Heart left ventricle (tissue), 16 donors: ENCODE results near the gene CXorf51B. TPM values are rescaled to one million over a fixed set of nuclear protein-coding genes. Genes with fewer than 3 reads are reported as not detected.
"Not testable (repeated sequence)": the region's sequence is repeated elsewhere in the genome, so short reads cannot be mapped to it uniquely, and the experiment has no call there.

Source experiments
- ATAC-seq, 4 donors: fragments of 200-7000 bp; cut with Tn5 transposase; one replicate each; pipeline ENCODE4 v1.9.1; 2020 to 2022; ENCODE audit warnings: moderate library complexity in 4 of 4, mild to moderate bottlenecking in 3 of 4, moderate number of reproducible peaks in 1 of 4
- DNase-seq, 5 donors: peaks; one replicate each; pipeline ENCODE4 v3.0.0-alpha.2; 2020
- H3K27ac ChIP-seq, 12 donors: fragments of 200-600 bp; sonication (generic) in 4 of 12; one replicate each; pipeline versions ENCODE4 v1.5.0 to v1.8.0; 2016 to 2022; ENCODE audit warnings: mild to moderate bottlenecking in 2 of 12
- H3K27me3 ChIP-seq, 9 donors: fragments of 200-600 bp; sonication (generic) in 2 of 9; one replicate each; pipeline versions ENCODE4 v1.5.1 to v1.8.0; 2016 to 2022; ENCODE audit warnings: mild to moderate bottlenecking in 3 of 9
- H3K36me3 ChIP-seq, 9 donors: fragments of 200-600 bp; sonication (generic) in 2 of 9; one replicate each; pipeline versions ENCODE4 v1.5.0 to v1.8.0; 2018 to 2022; ENCODE audit warnings: mild to moderate bottlenecking in 2 of 9
- H3K4me1 ChIP-seq, 12 donors: fragments of 200-600 bp; sonication (generic) in 4 of 12; one replicate each; pipeline versions ENCODE4 v1.5.0 to v1.8.0; 2016 to 2022; ENCODE audit warnings: mild to moderate bottlenecking in 3 of 12
- H3K4me3 ChIP-seq, 12 donors: fragments of 200-600 bp; sonication (generic) in 4 of 12; one replicate each; pipeline versions ENCODE4 v1.5.0 to v1.8.0; 2017 to 2022; ENCODE audit warnings: mild to moderate bottlenecking in 9 of 12, moderate library complexity in 4 of 12
- H3K9me3 ChIP-seq, 12 donors: fragments of 200-600 bp; sonication (generic) in 4 of 12; one replicate each; pipeline versions ENCODE4 v1.5.0 to v1.8.0; 2016 to 2022; ENCODE audit warnings: mild to moderate bottlenecking in 1 of 12
- POLR2A ChIP-seq, 2 donors: fragments of 450-650 bp; IDR thresholded peaks; one replicate each; pipeline ENCODE4 v1.6.1; 2017; ENCODE audit warnings: antibody characterized with exemption in 2 of 2, mild to moderate bottlenecking in 2 of 2, moderate library complexity in 2 of 2
- whole genome bisulfite sequencing, 4 donors: extraction: QIAGEN DNeasy Blood & Tissue Kit in 2 of 4; methylation state at CpG; one replicate each; pipeline versions ENCODE4 v1.1.5 to v1.1.7; 2013 to 2018; 5-methylcytosine and 5-hydroxymethylcytosine counted together
- intact Hi-C, 10 donors: fragments of 100-400 bp; cut with DNase I; formaldehyde crosslinking; loops; one replicate each; pipeline versions ENCODE4 v1.11.1 to v1.14.2; 2022
- long read RNA-seq, 3 donors: library from polyadenylated mRNA; unstranded; transcript quantifications; one replicate each; pipeline ENCODE4 v2.0.0, GENCODE V29; 2020 to 2021
- polyA plus RNA-seq, 2 donors: library from polyadenylated mRNA; stranded (reverse); fragments of 200-250 nt; gene quantifications; one replicate each; pipeline ENCODE4 v1.2.3, GENCODE V29; 2013
- total RNA-seq, 9 donors: library from RNA; depleted of rRNA in 2 of 9; stranded (reverse); fragments of >200 nt in 2 of 9; fragmentation: NEBNext Ultra II Directional in 3 of 9; extraction: Animal tissue kit (Norgen Biotek cat#: 25700) in 3 of 9; gene quantifications; one replicate each; pipeline versions ENCODE4 v1.1.0 to v1.2.4, GENCODE V29; 2016 to 2023
- TF ChIP-seq, protein P1 (sequence below), 12 donors: fragments of 200-600 bp; sonication (generic) in 4 of 12; IDR thresholded peaks; one replicate each; pipeline versions ENCODE4 v1.5.0 to v1.8.0; 2018 to 2022; ENCODE audit warnings: antibody characterized with exemption in 12 of 12, mild to moderate bottlenecking in 5 of 12
- donor health status: ischemic (EF 13 %, LVEDD 7.1; RV severe dilation, severe dysfunction).
- donor health status: healthy with polysubstance abuse.
- donor health status: DM: no; HTN: yes; CAD: no.
- donor health status: DM: no; HTN: no; CAD: no.
- donor health status: ischemic (EF 25% LVEDD 6.9; RV normal size, moderate dysfunction).
- donor health status: ischemic (EF 25% LVEDD 5.7; RV mildly dilated, moderate dysfunction).
- donor health status: healthy.
- donor health status: DM: yes; HTN: yes; CAD: no.
- donor health status: ischemic (EF 35%, LVEDD 5.7; RV mildly dilated, moderate dysfunction).
- donor health status: nonischemic (EF 11% LVEDD 7.7; RV severe dilation, severe dysfunction).
- donor health status: DM: yes; HTN: yes; CAD: no.
- donor health status: PGD.
- donor health status: ischemic (EF 29% LVEDD 5.4; RV normal size, mild dysfunction).
- donor health status: nonischemic (EF 23%, LVEDD 6.1; RV moderate dilation, normal function).

Gene CXorf51B
- total RNA-seq (not detected), polyA plus RNA-seq (not detected)
- long read RNA-seq, donor 1, result 0 reads
- long read RNA-seq, donor 2, result 0 reads
- long read RNA-seq, donor 3, result 0 reads

DNA sequence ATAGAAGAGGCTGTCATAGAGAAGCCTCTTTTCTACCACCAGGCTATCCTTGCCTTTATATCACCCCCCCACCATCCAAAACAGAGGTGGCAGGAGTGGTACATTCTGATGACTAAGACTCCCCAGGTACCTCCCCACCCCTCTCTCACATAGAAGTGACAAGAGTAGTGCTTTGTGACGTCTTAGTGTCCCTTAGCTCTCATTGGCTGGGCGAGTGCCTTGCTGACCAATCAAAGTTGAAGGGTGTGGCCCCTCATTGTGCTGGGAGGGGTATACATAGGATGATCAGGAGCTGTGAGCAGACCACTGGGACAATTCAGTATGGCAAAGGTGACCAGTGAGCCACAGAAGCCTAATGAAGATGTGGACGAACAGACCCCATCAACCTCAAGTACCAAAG, at the start of gene CXorf51B:
CXorf51B (plus strand) TSS at position 301 of the 400 bp plus-strand sequence; CDS start at position 322, 21 bp downstream.
- H3K9me3 ChIP-seq, H3K4me3 ChIP-seq, ATAC-seq, DNase-seq, H3K36me3 ChIP-seq, H3K27ac ChIP-seq, H3K4me1 ChIP-seq, H3K27me3 ChIP-seq, intact Hi-C loops: not testable (repeated sequence)
- no CpG with 5 or more reads among the region's 3 CpGs for WGBS, 4 donors

DNA sequence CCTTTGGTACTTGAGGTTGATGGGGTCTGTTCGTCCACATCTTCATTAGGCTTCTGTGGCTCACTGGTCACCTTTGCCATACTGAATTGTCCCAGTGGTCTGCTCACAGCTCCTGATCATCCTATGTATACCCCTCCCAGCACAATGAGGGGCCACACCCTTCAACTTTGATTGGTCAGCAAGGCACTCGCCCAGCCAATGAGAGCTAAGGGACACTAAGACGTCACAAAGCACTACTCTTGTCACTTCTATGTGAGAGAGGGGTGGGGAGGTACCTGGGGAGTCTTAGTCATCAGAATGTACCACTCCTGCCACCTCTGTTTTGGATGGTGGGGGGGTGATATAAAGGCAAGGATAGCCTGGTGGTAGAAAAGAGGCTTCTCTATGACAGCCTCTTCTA, 5.1 kb downstream of the CXorf51B start, which contains the start of gene CXorf51A:
CXorf51A (minus strand) TSS at position 101 of the 400 bp plus-strand sequence; CDS start at position 80, 21 bp downstream.
- H3K27me3 ChIP-seq, H3K4me1 ChIP-seq, H3K9me3 ChIP-seq, H3K4me3 ChIP-seq, DNase-seq, intact Hi-C loops, H3K27ac ChIP-seq, H3K36me3 ChIP-seq, ATAC-seq: not testable (repeated sequence)
- no CpG with 5 or more reads among the region's 3 CpGs for WGBS, 4 donors

DNA sequence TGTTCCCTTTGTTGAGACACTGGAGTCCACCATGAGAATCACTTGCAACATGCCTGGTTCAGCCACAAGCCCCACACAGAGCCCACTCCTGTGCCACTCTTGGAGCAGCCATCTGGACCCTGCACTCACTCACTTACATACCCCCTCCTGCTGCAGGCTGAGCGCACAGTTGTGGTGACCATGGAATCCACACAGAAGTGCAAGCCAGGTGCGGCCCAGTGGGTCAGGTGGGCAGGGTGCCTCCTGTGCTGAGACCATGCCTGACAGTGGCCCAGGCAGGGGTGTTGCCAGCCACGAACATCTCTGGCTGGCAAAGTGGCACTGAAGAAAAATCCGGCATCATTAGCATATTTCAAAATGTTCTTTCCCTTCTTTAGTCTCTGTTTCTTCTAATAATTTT, 22.4 kb downstream of the CXorf51B start:
- TF ChIP-seq, protein P1, sequence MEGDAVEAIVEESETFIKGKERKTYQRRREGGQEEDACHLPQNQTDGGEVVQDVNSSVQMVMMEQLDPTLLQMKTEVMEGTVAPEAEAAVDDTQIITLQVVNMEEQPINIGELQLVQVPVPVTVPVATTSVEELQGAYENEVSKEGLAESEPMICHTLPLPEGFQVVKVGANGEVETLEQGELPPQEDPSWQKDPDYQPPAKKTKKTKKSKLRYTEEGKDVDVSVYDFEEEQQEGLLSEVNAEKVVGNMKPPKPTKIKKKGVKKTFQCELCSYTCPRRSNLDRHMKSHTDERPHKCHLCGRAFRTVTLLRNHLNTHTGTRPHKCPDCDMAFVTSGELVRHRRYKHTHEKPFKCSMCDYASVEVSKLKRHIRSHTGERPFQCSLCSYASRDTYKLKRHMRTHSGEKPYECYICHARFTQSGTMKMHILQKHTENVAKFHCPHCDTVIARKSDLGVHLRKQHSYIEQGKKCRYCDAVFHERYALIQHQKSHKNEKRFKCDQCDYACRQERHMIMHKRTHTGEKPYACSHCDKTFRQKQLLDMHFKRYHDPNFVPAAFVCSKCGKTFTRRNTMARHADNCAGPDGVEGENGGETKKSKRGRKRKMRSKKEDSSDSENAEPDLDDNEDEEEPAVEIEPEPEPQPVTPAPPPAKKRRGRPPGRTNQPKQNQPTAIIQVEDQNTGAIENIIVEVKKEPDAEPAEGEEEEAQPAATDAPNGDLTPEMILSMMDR (IDR thresholded peaks at IDR 0.05), result no peak
- TF ChIP-seq POLR2A (IDR thresholded peaks at IDR 0.05), result no peak
- no peaks in the 10 kb centered on the region for H3K4me1 ChIP-seq
- intact Hi-C loops, result no loop called here
- no peak overlapping the region for H3K4me3 ChIP-seq
- DNase-seq, result no peak
- no peaks in the 10 kb centered on the region for H3K27me3 ChIP-seq
- no peaks in the 10 kb centered on the region for H3K36me3 ChIP-seq
- H3K27ac ChIP-seq, result no peak overlapping the region
- no peaks in the 10 kb centered on the region for H3K9me3 ChIP-seq
- 71 to 88% (median 85%) methylated on average over 4 of the region's 4 CpGs for WGBS, 4 donors
- no peak for ATAC-seq

DNA sequence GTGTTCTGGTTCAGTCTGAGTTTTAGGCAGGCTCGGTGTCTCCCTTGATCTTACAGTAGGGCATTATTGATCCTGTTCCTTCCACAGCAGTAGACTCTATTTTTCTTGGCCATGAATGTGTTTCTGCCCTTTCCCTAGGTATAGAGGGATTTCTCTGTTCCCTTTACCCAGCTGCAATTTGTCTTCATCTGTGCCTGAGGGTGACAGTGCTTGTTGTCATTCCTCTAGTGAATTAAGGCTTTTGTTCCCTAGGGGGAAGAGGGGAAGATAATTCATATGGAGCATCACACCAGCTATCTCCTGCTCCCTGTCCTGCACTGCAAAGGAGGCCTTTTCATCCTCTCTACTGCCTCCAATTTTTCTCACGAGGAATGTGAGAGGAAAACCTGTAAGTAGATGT, 44.7 kb downstream of the CXorf51B start:
- DNase-seq (no peak), ATAC-seq (no peak)
- H3K9me3 ChIP-seq, result no peaks in the 10 kb centered on the region
- no peaks in the 10 kb centered on the region for H3K27me3 ChIP-seq
- H3K36me3 ChIP-seq, result no peaks in the 10 kb centered on the region
- H3K27ac ChIP-seq, result no peak overlapping the region
- H3K4me3 ChIP-seq, result no peak overlapping the region
- no peaks in the 10 kb centered on the region for H3K4me1 ChIP-seq
- WGBS, 4 donors, result 30 to 62% (median 44%) methylated on average over 2 of the region's 2 CpGs
- intact Hi-C loops, result no loop called here
- TF ChIP-seq, protein P1 (IDR thresholded peaks at IDR 0.05), result no peak
- TF ChIP-seq POLR2A (IDR thresholded peaks at IDR 0.05), result no peak

Other genes starting within 250 kb of the CXorf51B start
- gene CXorf51A, start 5.0 kb downstream of the CXorf51B start, total RNA-seq, result not detected
- not detected for gene CXorf51A, start 5.0 kb downstream of the CXorf51B start, polyA plus RNA-seq